Left renal cortex interstitium (tissue), 4 donors: ENCODE data around the gene SDR42E1. TPM values are rescaled to one million over a fixed set of nuclear protein-coding genes. Genes with fewer than 3 reads are reported as not detected.
"Not testable (repeated sequence)": the region's sequence is repeated elsewhere in the genome, so short reads cannot be mapped to it uniquely, and the experiment has no call there.

Source experiments
- DNase-seq, 4 donors: peaks; one replicate each; pipeline ENCODE4 v3.0.0-alpha.2; 2013; ENCODE audit warnings: low read depth in 4 of 4, low spot score in 2 of 4, missing footprints in 1 of 4
- polyA plus RNA-seq, 4 donors: library from polyadenylated mRNA; unstranded; fragments of 120-200 nt; gene quantifications; one replicate each; pipeline ENCODE4 v1.2.1, GENCODE V29; 2013; ENCODE audit not compliant: insufficient read length in 4 of 4

Gene SDR42E1
- polyA plus RNA-seq, 4 donors = 9.6 to 16.2 (median 13.9) TPM

DNA sequence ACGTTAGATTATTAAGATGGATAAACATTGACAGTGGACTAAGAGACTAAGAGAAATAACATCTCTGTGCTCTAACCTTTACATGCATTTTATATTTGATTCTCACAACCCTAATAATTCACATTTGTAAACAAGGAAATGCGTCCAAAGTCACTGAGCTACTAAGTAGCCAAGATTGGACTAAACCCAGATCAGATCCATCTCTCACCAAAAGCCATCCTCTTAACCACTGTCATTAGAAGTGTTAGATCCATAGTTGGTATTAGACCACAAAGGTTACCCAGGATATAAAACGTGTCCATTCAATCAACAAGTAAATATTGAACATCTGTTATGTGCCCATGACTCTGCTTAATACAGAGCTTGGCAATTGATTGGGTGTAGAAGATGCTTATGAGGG, 29.0 kb upstream of the SDR42E1 start:
- DNase-seq = no peak

- no peak for DNase-seq
These were observed 26.4 kb upstream of the SDR42E1 start for GRCh38 chr16:82037666-82038065.

DNA sequence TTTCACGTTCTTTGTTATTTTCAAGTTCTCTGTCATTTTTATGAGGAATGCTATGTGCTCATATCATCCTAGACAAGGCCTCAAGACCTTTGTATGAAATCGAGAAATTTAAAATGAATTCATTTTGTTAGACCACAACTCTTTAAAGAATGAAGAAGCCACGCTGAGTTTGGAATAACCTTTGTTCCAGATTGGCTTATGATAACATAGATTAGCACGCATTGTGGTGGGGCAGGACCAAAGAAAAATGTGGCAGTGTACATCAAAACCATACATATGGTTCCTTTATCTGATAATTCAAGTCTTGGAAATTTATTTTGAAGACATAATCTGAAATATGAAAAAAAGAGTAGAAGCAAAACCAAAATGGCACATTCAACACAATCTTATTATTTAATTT, 26.0 kb upstream of the SDR42E1 start:
- no peak for DNase-seq

- DNase-seq = no peak
These were observed 23.8 kb upstream of the SDR42E1 start, which contains the start of gene HSD17B2 for GRCh38 chr16:82034981-82035612. TSS of gene HSD17B2 (plus strand) at chr16:82035253. CDS start at chr16:82035425, 172 bp downstream.

- DNase-seq = no peak
These were observed 22.5 kb upstream of the SDR42E1 start for GRCh38 chr16:82033683-82034300.

- no peak for DNase-seq
These were observed 21.7 kb upstream of the SDR42E1 start for GRCh38 chr16:82033006-82033405.

DNA sequence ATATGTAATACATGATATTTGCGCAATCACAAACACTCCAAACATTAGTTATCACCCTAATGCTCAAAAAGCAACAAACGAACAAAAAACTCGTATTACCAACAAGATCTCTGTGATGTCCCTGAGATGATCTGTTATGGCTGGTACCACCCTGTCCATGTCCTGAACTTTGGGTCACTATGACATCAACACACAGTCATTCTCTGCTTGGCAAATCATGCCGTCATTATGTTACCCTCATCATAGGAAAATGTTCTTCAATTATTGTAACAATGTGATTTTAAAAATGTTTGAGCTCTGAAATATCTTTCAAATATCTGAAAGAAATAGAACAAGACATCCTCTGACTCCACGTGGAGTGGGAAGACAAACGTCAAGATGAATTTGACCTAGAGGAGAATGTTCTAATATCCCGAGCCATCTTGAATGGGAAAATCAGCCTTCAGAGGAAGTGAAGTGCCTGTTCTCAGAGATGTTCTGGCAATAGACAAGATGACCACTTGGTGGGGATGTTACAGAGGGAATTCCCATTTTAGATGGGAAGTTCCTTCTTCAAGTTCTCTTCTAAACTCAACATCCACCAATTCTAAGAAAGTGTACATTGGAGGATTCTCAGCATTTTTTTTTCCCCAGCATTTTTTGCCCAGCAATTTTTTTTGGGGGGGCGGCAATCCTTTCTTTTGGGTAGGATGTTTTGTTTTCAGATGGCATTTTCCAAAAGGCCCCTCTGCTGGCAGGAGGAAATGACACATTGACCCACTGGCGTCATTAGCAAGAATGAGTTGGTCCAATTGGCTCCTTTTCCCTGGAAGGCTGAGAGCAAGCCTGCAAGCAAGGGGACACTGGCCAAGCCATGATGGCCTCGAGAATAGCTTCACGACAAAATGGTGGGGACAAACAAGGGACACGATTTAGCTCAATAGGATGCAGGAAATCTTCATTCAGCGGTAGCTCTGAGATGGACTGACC, 20.1 kb upstream of the SDR42E1 start:
- no peak for DNase-seq

GRCh38 chr16:82027629-82028064, 16.4 kb upstream of the SDR42E1 start:
- DNase-seq = no peak

DNA sequence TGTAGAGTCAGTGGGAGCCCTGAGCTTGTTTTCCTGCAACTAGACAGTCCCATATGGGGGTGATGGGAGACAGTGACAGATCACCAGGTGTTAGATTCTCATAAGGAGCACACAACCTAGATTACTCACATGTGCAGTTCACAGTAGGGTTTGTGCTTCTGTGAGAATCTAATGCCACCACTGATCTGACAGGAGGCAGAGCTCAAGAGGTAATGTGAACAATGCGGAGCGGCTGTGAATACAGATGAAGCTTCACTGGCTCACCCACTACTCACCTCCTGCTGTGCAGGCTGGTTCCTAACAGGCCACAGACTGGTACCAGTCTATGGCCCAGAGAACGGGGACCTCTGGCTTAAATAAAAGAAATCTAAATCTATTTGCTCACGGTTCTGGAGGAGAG, 13.6 kb upstream of the SDR42E1 start:
- no peak for DNase-seq

GRCh38 chr16:82024316-82024715, 13.0 kb upstream of the SDR42E1 start:
- DNase-seq = no peak

GRCh38 chr16:82023206-82023605, 11.9 kb upstream of the SDR42E1 start:
- no peak for DNase-seq

- DNase-seq = no peak
These were observed 8.8 kb upstream of the SDR42E1 start for GRCh38 chr16:82020051-82020450.

- no peak for DNase-seq
These were observed 8.3 kb upstream of the SDR42E1 start for GRCh38 chr16:82019535-82019934.

GRCh38 chr16:82017911-82018568, 6.8 kb upstream of the SDR42E1 start:
- DNase-seq = no peak

DNA sequence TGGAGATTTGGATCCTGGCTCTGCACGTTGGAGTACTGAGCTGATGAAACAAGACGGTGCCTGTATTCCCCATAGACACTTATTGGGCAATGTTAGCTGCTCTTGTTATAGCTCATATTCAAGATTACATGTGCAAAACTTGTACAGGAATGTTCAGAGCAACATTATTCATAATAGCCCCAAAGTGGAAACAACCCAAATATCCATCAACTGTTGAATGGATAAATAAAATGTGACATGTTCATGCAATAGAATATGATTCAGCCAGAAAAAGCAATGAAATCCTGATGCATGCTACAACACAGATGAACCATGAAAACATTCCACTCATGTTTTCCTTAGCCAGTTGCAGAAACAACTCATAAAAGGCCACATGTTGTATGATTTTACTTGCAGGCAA, 5.7 kb upstream of the SDR42E1 start:
- no peak for DNase-seq

DNA sequence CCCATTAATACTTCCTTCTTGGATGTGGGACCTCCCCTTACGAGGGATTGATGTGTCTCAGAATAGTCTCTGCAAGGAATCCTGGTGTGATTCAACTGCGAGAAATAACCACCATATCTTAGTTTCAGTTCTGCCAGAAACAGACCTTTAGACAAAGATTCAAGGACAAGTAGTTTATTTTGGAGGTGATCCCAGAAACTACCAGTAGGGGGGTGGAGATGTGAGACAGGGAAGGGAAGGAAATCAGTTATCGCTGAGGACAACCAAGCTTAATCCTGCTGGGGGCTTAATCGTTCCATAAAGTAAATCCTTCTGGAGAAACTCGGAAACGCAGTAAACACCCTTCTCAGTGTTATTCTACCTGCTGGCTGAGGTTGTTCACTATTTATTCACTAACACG, 5.0 kb upstream of the SDR42E1 start:
- DNase-seq = no peak

GRCh38 chr16:82013139-82013538, 1.9 kb upstream of the SDR42E1 start:
- no peak for DNase-seq

DNA sequence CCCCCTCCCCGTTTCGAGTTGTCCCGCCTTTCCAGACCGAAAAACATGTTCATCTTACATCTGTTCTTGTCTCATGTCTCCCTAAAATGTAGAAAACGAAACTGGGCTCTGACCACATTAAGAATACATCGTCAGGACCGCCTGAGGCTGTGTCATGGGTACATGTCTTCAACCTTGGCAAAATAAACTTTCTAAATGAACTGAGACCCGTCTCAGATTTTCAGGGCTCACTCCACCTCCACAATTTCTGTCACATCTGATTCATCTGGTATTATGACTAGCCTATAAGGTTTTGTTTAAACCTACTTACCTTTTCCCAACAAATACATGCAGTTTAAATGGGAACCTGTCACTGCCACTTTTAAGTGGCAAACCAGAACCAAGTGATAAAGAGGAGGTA, 621 bp downstream of the SDR42E1 start:
- no peak for DNase-seq

GRCh38 chr16:82009789-82010188, 1.5 kb downstream of the SDR42E1 start:
- not testable (repeated sequence) for DNase-seq

DNA sequence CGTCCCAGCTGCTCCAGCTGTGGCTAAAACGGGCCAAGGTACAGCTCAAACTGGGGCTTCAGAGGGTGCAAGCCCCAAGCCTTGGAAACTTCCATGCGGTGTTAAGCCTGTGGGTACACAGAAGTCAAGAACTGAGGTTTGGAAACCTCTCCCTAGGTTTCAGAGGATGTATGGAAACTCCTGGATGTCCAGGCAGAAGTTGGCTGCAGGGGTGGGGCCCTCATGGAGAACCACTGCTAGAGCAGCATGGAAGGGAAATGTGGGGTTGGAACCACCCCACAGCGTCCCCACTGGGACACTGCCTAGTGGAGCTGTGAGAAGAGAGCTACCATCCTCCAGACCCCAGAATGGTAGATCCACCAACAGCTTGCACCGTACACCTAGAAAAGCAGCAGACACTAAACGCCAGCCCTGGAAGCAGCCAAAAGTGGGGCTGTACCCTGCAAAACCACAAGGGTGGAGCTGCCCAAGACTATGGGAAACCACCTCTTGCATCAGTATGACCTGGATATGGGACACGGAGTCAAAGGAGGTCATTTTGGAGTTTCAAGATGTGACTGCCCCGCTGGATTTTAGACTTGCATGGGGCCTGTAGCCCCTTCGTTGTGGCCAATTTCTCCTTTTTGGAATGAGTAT, 2.2 kb downstream of the SDR42E1 start:
- DNase-seq = no peak
